IMR-90 (cell line): ENCODE results near the gene FIGLA. TPM values are rescaled to one million over a fixed set of nuclear protein-coding genes. Genes with fewer than 3 reads are reported as not detected.

Source experiments
- ATAC-seq: fragments of 200-7000 bp; cut with Tn5 transposase; 2 replicates; pipeline ENCODE4 v1.9.1; 2020; ENCODE audit warnings: low read depth, mild to moderate bottlenecking, moderate library complexity
- BruUV-seq: library from RNA; stranded (reverse); fragments of 400-500 nt; replicated peaks from 2 replicates; lab custom pipeline; 2021; lab: Mats Ljungman, UMichigan
- CTCF ChIA-PET: fragments of 300-600 bp; formaldehyde crosslinking; extraction: SDS; loops from one replicate; lab custom pipeline; 2021; ENCODE audit warnings: antibody characterized with exemption; lab: Yijun Ruan, JAX
- POLR2A ChIA-PET: fragments of 300-600 bp; sonication (Branson Sonifier 250); formaldehyde crosslinking; loops from one replicate; lab custom pipeline; 2022; ENCODE audit warnings: antibody characterized with exemption; ENCODE audit not compliant: unreplicated experiment; lab: Charles Lee
- DNase-seq: peaks from one replicate; pipeline ENCODE4 v3.0.0; 2013
- H2AFZ ChIP-seq: replicated peaks from 2 replicates; pipeline ENCODE3; 2013; ENCODE audit warnings: low read length, mild to moderate bottlenecking; ENCODE audit not compliant: poor library complexity
- H2AK5ac ChIP-seq: 2 replicates; pipeline ENCODE4 v1.6.1; 2013; ENCODE audit warnings: low read depth, low read length, inconsistent platforms
- H2AK9ac ChIP-seq: replicated peaks from 2 replicates; pipeline ENCODE3; 2013; ENCODE audit warnings: mild to moderate bottlenecking, low read depth, low read length, moderate library complexity; ENCODE audit not compliant: poor library complexity
- H2BK120ac ChIP-seq: 2 replicates; pipeline ENCODE4 v1.6.1; 2013; ENCODE audit warnings: low read depth, low read length, inconsistent platforms
- H2BK15ac ChIP-seq: 3 replicates; pipeline ENCODE4 v1.6.1; 2013; ENCODE audit warnings: low read depth, low read length, inconsistent platforms
- H2BK20ac ChIP-seq: 2 replicates; pipeline ENCODE4 v1.6.1; 2013; ENCODE audit warnings: low read depth, mild to moderate bottlenecking, inconsistent platforms, low read length, moderate library complexity
- H2BK5ac ChIP-seq: 2 replicates; pipeline ENCODE4 v1.6.1; 2013; ENCODE audit warnings: mild to moderate bottlenecking, low read depth, low read length, inconsistent platforms; ENCODE audit not compliant: poor library complexity, severe bottlenecking
- H3K14ac ChIP-seq: replicated peaks from 2 replicates; pipeline ENCODE4 v1.6.1; 2013; ENCODE audit warnings: low read depth, low read length, inconsistent platforms
- H3K18ac ChIP-seq: 2 replicates; pipeline ENCODE4 v1.6.1; 2013; ENCODE audit warnings: low read depth, low read length, control low read depth
- H3K23ac ChIP-seq: 2 replicates; pipeline ENCODE4 v1.6.1; 2013; ENCODE audit warnings: low read depth, low read length, inconsistent platforms
- H3K27ac ChIP-seq: 2 replicates; pipeline ENCODE4 v1.5.1; 2013; ENCODE audit warnings: mild to moderate bottlenecking, control low read depth, low read length; ENCODE audit not compliant: insufficient read depth
- H3K27me3 ChIP-seq: 2 replicates; pipeline ENCODE4 v1.6.1; 2013; ENCODE audit warnings: low read length; ENCODE audit not compliant: control insufficient read depth, insufficient read depth
- H3K36me3 ChIP-seq: 2 replicates; pipeline ENCODE4 v1.6.1; 2013; ENCODE audit warnings: low read length, mixed read lengths; ENCODE audit not compliant: control insufficient read depth, insufficient read depth
- H3K4ac ChIP-seq: 2 replicates; pipeline ENCODE4 v1.6.1; 2013; ENCODE audit warnings: low read depth, low read length, inconsistent platforms
- H3K4me1 ChIP-seq: 2 replicates; pipeline ENCODE4 v1.6.1; 2013; ENCODE audit warnings: low read length, mixed read lengths; ENCODE audit not compliant: control insufficient read depth, insufficient read depth
- H3K4me2 ChIP-seq: 2 replicates; pipeline ENCODE4 v1.6.1; 2013; ENCODE audit warnings: low read depth, mild to moderate bottlenecking, control low read depth, low read length, moderate library complexity
- H3K4me3 ChIP-seq: 2 replicates; pipeline ENCODE4 v1.5.1; 2013; ENCODE audit warnings: low read depth, mild to moderate bottlenecking, control low read depth, low read length, moderate library complexity; ENCODE audit not compliant: insufficient read depth
- H3K56ac ChIP-seq: 2 replicates; pipeline ENCODE4 v1.6.1; 2013; ENCODE audit warnings: low read length, inconsistent platforms; ENCODE audit not compliant: insufficient read depth; ENCODE audit errors: extremely low read depth
- H3K79me1 ChIP-seq, 2 experiments: 2 replicates each; pipeline ENCODE4 v1.6.1; 2013; ENCODE audit warnings: low read length in 2 of 2, inconsistent platforms in 1 of 2, low read depth in 1 of 2
- H3K9ac ChIP-seq: 2 replicates; pipeline ENCODE4 v1.6.1; 2013; ENCODE audit warnings: low read depth, low read length, control low read depth
- H3K9me1 ChIP-seq: 2 replicates; pipeline ENCODE4 v1.6.1; 2013; ENCODE audit warnings: low read length, inconsistent platforms; ENCODE audit not compliant: insufficient read depth
- H3K9me3 ChIP-seq: 2 replicates; pipeline ENCODE4 v1.6.1; 2013; ENCODE audit warnings: low read length; ENCODE audit not compliant: control insufficient read depth, insufficient read depth
- H4K20me1 ChIP-seq: 2 replicates; pipeline ENCODE4 v1.6.1; 2013; ENCODE audit warnings: low read length, inconsistent platforms; ENCODE audit not compliant: insufficient read depth
- H4K5ac ChIP-seq: 2 replicates; pipeline ENCODE4 v1.6.1; 2013; ENCODE audit warnings: mild to moderate bottlenecking, low read depth, low read length, control low read depth
- H4K8ac ChIP-seq, 2 experiments: 2 replicates each; pipeline ENCODE4 v1.6.1; 2013; ENCODE audit warnings: low read depth in 2 of 2, low read length in 2 of 2, control low read depth in 1 of 2, inconsistent platforms in 1 of 2
- H4K91ac ChIP-seq: 2 replicates; pipeline ENCODE4 v1.6.1; 2013; ENCODE audit warnings: low read depth, low read length, inconsistent platforms; ENCODE audit not compliant: insufficient read depth
- BHLHE40 ChIP-seq: fragments of 150-350 bp; IDR thresholded peaks from 2 replicates; pipeline ENCODE4 v1.6.1; 2016; ENCODE audit warnings: mild to moderate bottlenecking, low read depth, low read length
- CEBPB ChIP-seq: IDR thresholded peaks from 2 replicates; pipeline ENCODE4 v1.6.1; 2012; ENCODE audit warnings: low read depth, low read length, improper control_type of control experiment
- CHD1 ChIP-seq: IDR thresholded peaks from 2 replicates; pipeline ENCODE4 v1.6.1; 2012; ENCODE audit warnings: low read depth, low read length, improper control_type of control experiment
- CTCF ChIP-seq: conservative IDR thresholded peaks from 2 replicates; pipeline ENCODE4 v1.5.1; 2012; ENCODE audit warnings: mild to moderate bottlenecking, low read depth, low read length, improper control_type of control experiment
- MAFK ChIP-seq: IDR thresholded peaks from 2 replicates; pipeline ENCODE4 v1.6.1; 2012; ENCODE audit warnings: low read depth, low read length, improper control_type of control experiment
- MAZ ChIP-seq: IDR thresholded peaks from 2 replicates; pipeline ENCODE4 v1.6.1; 2012; ENCODE audit warnings: low read depth, mild to moderate bottlenecking, low read length, improper control_type of control experiment, moderate library complexity, borderline replicate concordance
- MXI1 ChIP-seq: IDR thresholded peaks from 2 replicates; pipeline ENCODE4 v1.6.1; 2012; ENCODE audit warnings: low read depth, mild to moderate bottlenecking, low read length, moderate library complexity, borderline replicate concordance
- NFE2L2 ChIP-seq: fragments of 150-350 bp; IDR thresholded peaks from 2 replicates; pipeline ENCODE4 v1.6.1; 2016; ENCODE audit warnings: low read depth, mild to moderate bottlenecking, low read length
- POLR2A ChIP-seq: IDR thresholded peaks from 2 replicates; pipeline ENCODE4 v1.6.1; 2012; ENCODE audit warnings: mild to moderate bottlenecking, low read depth, low read length
- RAD21 ChIP-seq: IDR thresholded peaks from 2 replicates; pipeline ENCODE4 v1.6.1; 2012; ENCODE audit warnings: low read length, improper control_type of control experiment
- RCOR1 ChIP-seq: IDR thresholded peaks from 2 replicates; pipeline ENCODE4 v1.6.1; 2012; ENCODE audit warnings: mild to moderate bottlenecking, low read length, improper control_type of control experiment; ENCODE audit not compliant: insufficient replicate concordance
- RFX5 ChIP-seq: IDR thresholded peaks from 2 replicates; pipeline ENCODE4 v1.8.0; 2012; ENCODE audit warnings: low read depth, mild to moderate bottlenecking, low read length, moderate library complexity
- USF2 ChIP-seq: fragments of 150-350 bp; IDR thresholded peaks from 2 replicates; pipeline ENCODE4 v1.6.1; 2017; ENCODE audit warnings: mild to moderate bottlenecking, antibody characterized with exemption, low read length, low read depth
- WGBS, 2 experiments: methylation state at CpG; one replicate each; pipeline versions ENCODE4 v1.1.5 to v1.1.7; 2013; ENCODE audit warnings: missing lambda C conversion rate in 2 of 2; ENCODE audit not compliant: insufficient read length in 1 of 2; ENCODE audit errors: extremely low coverage in 2 of 2; 5-methylcytosine and 5-hydroxymethylcytosine counted together
- dilution Hi-C: fragments of 300-500 bp; cut with HindIII; formaldehyde crosslinking; loops from one replicate; pipeline ENCODE4 v1.14.3; 2018; ENCODE audit warnings: low sequenced_read_pairs; ENCODE audit not compliant: unreplicated experiment
- in situ Hi-C: fragments of 300-500 bp; cut with MboI; formaldehyde crosslinking; loops from 3 replicates; pipeline ENCODE4 v1.14.3; 2019; ENCODE audit warnings: low sequenced_read_pairs, inconsistent platforms, mixed read lengths
- intact Hi-C: fragments of 100-400 bp; cut with micrococcal nuclease; formaldehyde crosslinking; loops from 2 replicates; pipeline ENCODE4 v1.10.0; 2022
- polyA plus RNA-seq, 3 experiments: library from polyadenylated mRNA; depleted of rRNA; stranded (reverse); fragments of >200 nt; gene quantifications; 2 replicates each; pipeline ENCODE4 v1.2.3, GENCODE V29; 2012; ENCODE audit warnings: low replicate concordance in 1 of 3
- total RNA-seq: library from RNA; depleted of rRNA; stranded (reverse); fragments of >200 nt; gene quantifications from 2 replicates; pipeline ENCODE4 v1.2.3, GENCODE V29; 2012

FIGLA gene
- total and polyA plus RNA-seq, 2 of the 4 experiments (the other 2 are of a cell fraction): not detected

GRCh38 chr2:70834106-70834505 is 43.7 kb upstream of the FIGLA start:
- H3K79me1 ChIP-seq: no peaks in the 10 kb centered on the region
- H3K9me3 ChIP-seq: no peaks in the 10 kb centered on the region
- H2BK5ac ChIP-seq: no peak overlapping the region
- no peak overlapping the region for H2AK5ac ChIP-seq
- no peak overlapping the region for H3K9ac ChIP-seq
- H3K14ac ChIP-seq: no peak overlapping the region
- peaks cover 12% of the 10 kb centered on the region for H3K27me3 ChIP-seq
- no peaks in the 10 kb centered on the region for H4K20me1 ChIP-seq
- no peaks in the 10 kb centered on the region for H3K9me1 ChIP-seq
- no peaks in the 10 kb centered on the region for H3K4me1 ChIP-seq
- no peak overlapping the region for H2BK20ac ChIP-seq
- ChIA-PET CTCF (no interaction called here), POLR2A (no interaction called here)
- DNase-seq (no peak), ATAC-seq (no peak)
- WGBS, 2 experiments: no CpG with 5 or more reads among the region's 2 CpGs
- no peak overlapping the region for H4K5ac ChIP-seq
- intact Hi-C loops (no loop called here), dilution Hi-C loops (no loop called here), in situ Hi-C loops (no loop called here)
- no peak overlapping the region for H2AFZ ChIP-seq
- H2BK15ac ChIP-seq: no peak overlapping the region
- no peak overlapping the region for H3K18ac ChIP-seq
- H3K4ac ChIP-seq: no peak overlapping the region
- H3K36me3 ChIP-seq: no peaks in the 10 kb centered on the region
- BruUV-seq: no TSS peak
- H3K23ac ChIP-seq: no peak overlapping the region
- H3K56ac ChIP-seq: no peak overlapping the region
- no peak overlapping the region for H2AK9ac ChIP-seq
- no peak overlapping the region for H2BK120ac ChIP-seq
- H3K4me2 ChIP-seq: no peak overlapping the region
- no peak overlapping the region for H3K4me3 ChIP-seq
- no peak overlapping the region for H3K27ac ChIP-seq
- H4K8ac ChIP-seq: no peak overlapping the region
- no peak overlapping the region for H4K91ac ChIP-seq
- TF ChIP-seq MXI1: no peak
- no peak for TF ChIP-seq BHLHE40
- TF ChIP-seq CEBPB: no peak
- no peak for TF ChIP-seq RFX5
- no peak for TF ChIP-seq CHD1
- TF ChIP-seq MAFK: no peak
- no peak for TF ChIP-seq NFE2L2
- no peak for TF ChIP-seq CTCF
- TF ChIP-seq RAD21: no peak
- TF ChIP-seq RCOR1: no peak
- no peak for TF ChIP-seq POLR2A
- TF ChIP-seq USF2: no peak
- no peak for TF ChIP-seq MAZ
